SH-SY5Y (cell line): ENCODE measurements around the gene BTBD9.

Source experiments
- GATA2 ChIP-seq: IDR thresholded peaks from 2 replicates; pipeline ENCODE4 v1.6.1; 2011; ENCODE audit warnings: mild to moderate bottlenecking, low read depth, low read length
- GATA3 ChIP-seq: IDR thresholded peaks from 2 replicates; pipeline ENCODE4 v1.6.1; 2011; ENCODE audit warnings: low read depth, mild to moderate bottlenecking, low read length, moderate library complexity

- no peak for TF ChIP-seq GATA2
- no peak for TF ChIP-seq GATA3
Observed at GRCh38 chr6:38577492-38577891, 62.2 kb downstream of the BTBD9 start.
